SK-N-SH treated with all-trans-retinoic acid at 6 μM for 48 hours (cell line): ENCODE data around the gene LHFPL3.

ENCODE experiments used
- ATAC-seq: fragments of 200-7000 bp; cut with Tn5 transposase; 3 replicates; pipeline ENCODE4 v1.9.1; 2020; ENCODE audit warnings: mild to moderate bottlenecking, moderate library complexity
- ARNTL ChIP-seq: fragments of 450-650 bp; formaldehyde crosslinking; IDR thresholded peaks from 2 replicates; pipeline ENCODE4 v1.5.0; 2020; ENCODE audit warnings: low read depth, mild to moderate bottlenecking, moderate library complexity, borderline replicate concordance
- BACH2 ChIP-seq: fragments of 250-450 bp; sonication (Bioruptor Pico); IDR thresholded peaks from 2 replicates; pipeline ENCODE4 v1.9.0; 2021; ENCODE audit warnings: mild to moderate bottlenecking, borderline replicate concordance
- CSDC2 ChIP-seq: fragments of 250-450 bp; sonication (Bioruptor Pico); IDR thresholded peaks from 2 replicates; pipeline ENCODE4 v1.5.0; 2020; ENCODE audit warnings: mild to moderate bottlenecking, moderate library complexity
- CSRNP3 ChIP-seq: fragments of 250-450 bp; sonication (Bioruptor Pico); IDR thresholded peaks from 2 replicates; pipeline ENCODE4 v1.5.1; 2021; ENCODE audit warnings: mild to moderate bottlenecking, moderate library complexity
- ESRRG ChIP-seq: fragments of 250-450 bp; sonication (Bioruptor Pico); IDR thresholded peaks from 2 replicates; pipeline ENCODE4 v1.6.1; 2021; ENCODE audit warnings: mild to moderate bottlenecking
- GLIS3 ChIP-seq: fragments of 250-450 bp; sonication (Bioruptor Pico); IDR thresholded peaks from 2 replicates; pipeline ENCODE4 v1.5.0; 2020; ENCODE audit warnings: mild to moderate bottlenecking, moderate library complexity
- ISL1 ChIP-seq: fragments of 250-450 bp; sonication (Bioruptor Pico); IDR thresholded peaks from 2 replicates; pipeline ENCODE4 v2.1.2; 2022; ENCODE audit warnings: mild to moderate bottlenecking, moderate library complexity
- OSR1 ChIP-seq: fragments of 250-450 bp; sonication (Bioruptor Pico); IDR thresholded peaks from 2 replicates; pipeline ENCODE4 v1.8.0; 2022; ENCODE audit warnings: moderate library complexity, mild to moderate bottlenecking, inconsistent platforms
- PATZ1 ChIP-seq: fragments of 250-450 bp; sonication (Bioruptor Pico); IDR thresholded peaks from 2 replicates; pipeline ENCODE4 v1.8.0; 2020; ENCODE audit warnings: mild to moderate bottlenecking, moderate library complexity, borderline replicate concordance
- POU6F1 ChIP-seq: fragments of 250-450 bp; sonication (Bioruptor Pico); IDR thresholded peaks from 2 replicates; pipeline ENCODE4 v1.8.0; 2021; ENCODE audit warnings: low read depth, mild to moderate bottlenecking, moderate library complexity, borderline replicate concordance
- RARB ChIP-seq: fragments of 250-450 bp; sonication (Bioruptor Pico); IDR thresholded peaks from 2 replicates; pipeline ENCODE4 v1.8.0; 2021; ENCODE audit warnings: mild to moderate bottlenecking, moderate library complexity
- TCF4 ChIP-seq: fragments of 250-450 bp; sonication (Bioruptor Pico); IDR thresholded peaks from 2 replicates; pipeline ENCODE4 v1.8.0; 2021; ENCODE audit warnings: mild to moderate bottlenecking, moderate library complexity, borderline replicate concordance
- TOX ChIP-seq: fragments of 250-450 bp; sonication (Bioruptor Pico); IDR thresholded peaks from 2 replicates; pipeline ENCODE4 v1.8.0; 2021; ENCODE audit warnings: mild to moderate bottlenecking, moderate library complexity, borderline replicate concordance
- TSHZ2 ChIP-seq: fragments of 250-450 bp; sonication (Bioruptor Pico); IDR thresholded peaks from 2 replicates; pipeline ENCODE4 v1.5.0; 2020; ENCODE audit warnings: mild to moderate bottlenecking, moderate library complexity
- ZFP30 ChIP-seq: fragments of 450-650 bp; formaldehyde crosslinking; IDR thresholded peaks from 2 replicates; pipeline ENCODE4 v1.5.0; 2022; ENCODE audit warnings: mild to moderate bottlenecking, moderate library complexity
- ZNF565 ChIP-seq: fragments of 450-650 bp; formaldehyde crosslinking; conservative IDR thresholded peaks from 2 replicates; pipeline ENCODE4 v1.5.0; 2020; ENCODE audit warnings: low read depth, mild to moderate bottlenecking, moderate library complexity
- ZNF8 ChIP-seq: fragments of 450-650 bp; formaldehyde crosslinking; IDR thresholded peaks from 2 replicates; pipeline ENCODE4 v1.5.0; 2020; ENCODE audit warnings: mild to moderate bottlenecking, moderate library complexity

The LHFPL3 gene

DNA sequence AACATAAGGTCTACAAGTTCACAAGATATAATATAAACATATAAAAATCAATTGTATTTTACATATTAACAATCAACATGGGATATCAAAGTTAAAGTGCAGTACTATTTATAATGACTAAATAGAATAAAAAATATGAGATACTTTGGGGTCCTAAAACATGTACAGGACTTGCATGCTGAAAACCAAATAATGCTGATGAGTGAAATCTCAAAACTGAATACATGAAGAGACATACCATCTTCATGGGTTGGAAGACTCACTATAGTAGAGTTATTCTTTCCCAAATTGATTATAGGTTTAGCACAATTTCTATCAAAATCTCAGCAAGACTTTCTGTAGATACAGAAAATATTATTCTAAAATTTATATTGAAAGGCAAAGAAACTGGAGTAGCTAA lies 181.5 kb downstream of the LHFPL3 start (continued):
- no peak for TF ChIP-seq CSRNP3 (CRISPR knock-in tag)
- TF ChIP-seq OSR1 (CRISPR knock-in tag): no peak
- TF ChIP-seq BACH2 (CRISPR knock-in tag): no peak
- no peak for TF ChIP-seq CSDC2 (CRISPR knock-in tag)
- no peak for TF ChIP-seq GLIS3 (CRISPR knock-in tag)

- TF ChIP-seq TSHZ2 (CRISPR knock-in tag) (no peak), GLIS3 (CRISPR knock-in tag) (no peak), TOX (CRISPR knock-in tag) (no peak), TCF4 (no peak), OSR1 (CRISPR knock-in tag) (no peak), ZFP30 (no peak), ISL1 (no peak), PATZ1 (CRISPR knock-in tag) (no peak)
- TF ChIP-seq, all 23 proteins: peak for 0
- no peak for ATAC-seq
Measured at GRCh38 chr7:104524853-104525252, 196.4 kb downstream of the LHFPL3 start.

- no peak for ATAC-seq
- TF ChIP-seq TSHZ2 (CRISPR knock-in tag) (no peak), ZNF565 (CRISPR knock-in tag) (no peak), ZNF8 (CRISPR knock-in tag) (no peak), CSRNP3 (CRISPR knock-in tag) (no peak)
- TF ChIP-seq, all 23 proteins: peak for 0
Measured at GRCh38 chr7:104528142-104528541, 199.7 kb downstream of the LHFPL3 start.

GRCh38 chr7:104529567-104529966 lies 201.2 kb downstream of the LHFPL3 start:
- no peak for ATAC-seq
- TF ChIP-seq ESRRG (no peak), ZNF565 (CRISPR knock-in tag) (no peak), POU6F1 (CRISPR knock-in tag) (no peak), RARB (CRISPR knock-in tag) (no peak), BACH2 (CRISPR knock-in tag) (no peak), GLIS3 (CRISPR knock-in tag) (no peak), PATZ1 (CRISPR knock-in tag) (no peak), ARNTL (CRISPR knock-in tag) (no peak), OSR1 (CRISPR knock-in tag) (no peak), ISL1 (no peak), ZFP30 (no peak)
